Measurements from ENCODE around the gene CTSK. TPM values are rescaled to one million over a fixed set of nuclear protein-coding genes. Genes with fewer than 3 reads are reported as not detected.

Gene CTSK
- total RNA-seq, result 3.9 and 5.0 TPM in 2 replicates

GRCh38 chr1:150808121-150808520 lies at the start of gene CTSK:
CTSK (minus strand) TSS chr1:150808260; CDS start chr1:150806805, 1,455 bp downstream.

DNA sequence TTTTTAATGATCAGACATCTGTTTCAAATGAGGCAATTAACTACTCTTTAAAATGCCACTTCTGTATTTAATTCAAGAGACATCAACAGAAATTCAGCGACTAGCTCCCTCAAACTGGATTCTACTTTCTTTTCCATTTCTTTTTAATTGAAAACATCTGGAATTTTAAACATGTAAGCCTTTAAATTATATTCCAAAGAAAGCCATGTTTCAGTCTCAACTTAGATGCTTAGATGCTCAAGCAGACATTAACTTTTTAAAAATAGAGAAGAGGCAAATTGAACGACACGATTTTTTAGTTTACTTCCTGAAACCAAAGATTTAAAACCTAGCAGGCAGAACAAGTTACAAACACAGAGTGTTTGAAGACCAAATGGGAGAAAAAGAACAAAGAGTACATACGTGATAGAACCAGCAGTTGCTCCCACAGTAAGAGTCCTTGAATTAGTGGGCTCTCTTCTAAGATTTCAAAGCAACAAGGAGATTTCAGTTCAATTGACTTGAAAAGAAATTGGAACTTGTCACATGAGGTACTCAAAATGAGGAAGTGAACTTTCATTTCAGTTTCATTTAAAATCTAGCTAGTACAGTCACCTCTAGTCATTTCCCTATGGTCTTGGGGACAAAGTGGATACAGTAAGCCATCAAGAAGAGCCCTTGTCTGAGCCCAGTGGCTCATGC lies 42.6 kb downstream of the CTSK start, which contains the start of gene CTSS:
CTSS (minus strand) TSS at position 483 of the 681 bp plus-strand sequence. CDS start 1,015 bp downstream, outside the sequence.

Other genes starting within 250 kb of the CTSK start
- gene MCL1, start 228.7 kb downstream of the CTSK start, total RNA-seq, result 157 and 183 TPM in 2 replicates
- 56.4 and 83.6 TPM in 2 replicates for gene ENSA, start 178.6 kb downstream of the CTSK start, total RNA-seq
- 10.4 and 13.2 TPM in 2 replicates for gene GOLPH3L, start 111.1 kb downstream of the CTSK start, total RNA-seq
- 0.59 TPM in 1 of 2 replicates, not detected in the other for gene HORMAD1, start 87.4 kb downstream of the CTSK start, total RNA-seq
- 2.2 and 4.2 TPM in 2 replicates for gene CTSS, start 42.5 kb downstream of the CTSK start, total RNA-seq
- gene ARNT, start 68.3 kb upstream of the CTSK start, total RNA-seq, result 38.9 and 48.9 TPM in 2 replicates
- gene CTXND2, start 78.9 kb upstream of the CTSK start, total RNA-seq, result not detected in 2 replicates
- gene SETDB1, start 118.1 kb upstream of the CTSK start, total RNA-seq, result 27.9 and 31.2 TPM in 2 replicates
- 67.4 and 80.4 TPM in 2 replicates for gene CERS2, start 166.6 kb upstream of the CTSK start, total RNA-seq
- 0.05 TPM in 1 of 2 replicates, not detected in the other for gene ANXA9, start 174.0 kb upstream of the CTSK start, total RNA-seq
- 4.5 and 8.2 TPM in 2 replicates for gene MINDY1, start 198.6 kb upstream of the CTSK start, total RNA-seq
- 5.0 and 8.0 TPM in 2 replicates for gene PRUNE1, start 200.2 kb upstream of the CTSK start, total RNA-seq
- 0.14 and 0.30 TPM in 2 replicates for gene BNIPL, start 228.3 kb upstream of the CTSK start, total RNA-seq
- gene C1orf56, start 239.5 kb upstream of the CTSK start, total RNA-seq, result 1.2 and 1.5 TPM in 2 replicates